ENCODE measurements around the gene NOXO1.

DNA sequence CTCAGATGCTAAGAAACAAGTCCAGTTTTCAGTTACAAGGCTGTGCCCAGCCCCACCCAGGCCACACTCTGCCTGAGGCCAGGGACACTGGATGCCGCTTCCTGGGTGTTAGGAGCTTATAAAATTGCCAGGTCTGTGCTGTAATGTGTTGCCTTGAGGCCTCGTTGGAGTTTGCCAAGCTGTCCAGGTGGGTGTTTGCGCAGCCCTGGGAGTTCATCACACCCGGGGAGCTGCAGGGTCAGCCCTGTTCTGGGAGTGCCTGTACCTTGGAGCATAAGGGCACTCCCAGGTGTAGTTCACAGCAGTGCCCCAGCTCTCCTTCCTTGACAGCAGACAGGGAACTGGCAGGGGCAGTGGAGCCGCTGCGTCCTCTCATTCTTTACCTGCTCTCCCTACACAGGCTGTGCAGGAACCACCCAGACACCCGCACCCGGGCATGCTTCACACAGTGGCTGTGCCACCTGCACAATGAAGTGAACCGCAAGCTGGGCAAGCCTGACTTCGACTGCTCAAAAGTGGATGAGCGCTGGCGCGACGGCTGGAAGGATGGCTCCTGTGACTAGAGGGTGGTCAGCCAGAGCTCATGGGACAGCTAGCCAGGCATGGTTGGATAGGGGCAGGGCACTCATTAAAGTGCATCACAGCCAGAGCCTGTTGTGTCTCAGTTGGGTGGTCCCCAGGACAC lies 4.3 kb upstream of the NOXO1 start:
- no peak for TF ChIP-seq CTCF (IDR thresholded peaks at IDR 0.05)
- TF ChIP-seq POLR2A (IDR thresholded peaks at IDR 0.05): no peak
- TF ChIP-seq POLR2AphosphoS5 (IDR thresholded peaks at IDR 0.05): no peak

Measured in breast epithelium (tissue), 3 donors.